Muscle of leg (tissue), 11 donors: ENCODE results near the gene MAN1A1. TPM values are rescaled to one million over a fixed set of nuclear protein-coding genes. Genes with fewer than 3 reads are reported as not detected.
"Not testable (repeated sequence)": the region's sequence is repeated elsewhere in the genome, so short reads cannot be mapped to it uniquely, and the experiment has no call there.

Experiments
- DNase-seq: peaks from one replicate; pipeline ENCODE4 v3.0.0; 2013
- H3K27ac ChIP-seq: one replicate; pipeline ENCODE4 v1.5.1; 2013; ENCODE audit warnings: mild to moderate bottlenecking, low read length, control low read depth
- H3K27me3 ChIP-seq: one replicate; pipeline ENCODE4 v1.6.1; 2013; ENCODE audit warnings: low read length; ENCODE audit not compliant: control insufficient read depth, insufficient read depth
- H3K36me3 ChIP-seq: one replicate; pipeline ENCODE4 v1.6.1; 2013; ENCODE audit warnings: low read length; ENCODE audit not compliant: control insufficient read depth, insufficient read depth
- H3K4me1 ChIP-seq: one replicate; pipeline ENCODE4 v1.6.1; 2013; ENCODE audit warnings: low read length; ENCODE audit not compliant: control insufficient read depth, insufficient read depth
- H3K4me3 ChIP-seq: one replicate; pipeline ENCODE4 v1.5.1; 2013; ENCODE audit warnings: low read length, control low read depth
- H3K9me3 ChIP-seq: replicated peaks from 2 replicates; pipeline ENCODE4 v1.6.1; 2013; ENCODE audit warnings: low read depth, low read length; ENCODE audit not compliant: control insufficient read depth
- WGBS: methylation state at CpG from one replicate; pipeline ENCODE4 v1.1.5; 2013; ENCODE audit warnings: missing lambda C conversion rate; ENCODE audit not compliant: insufficient coverage; 5-methylcytosine and 5-hydroxymethylcytosine counted together
- polyA plus RNA-seq, 8 donors: library from polyadenylated mRNA; unstranded; fragments of 120-200 nt; gene quantifications; one replicate each; pipeline versions ENCODE4 v1.2.1 to v1.2.3, GENCODE V29; 2013; ENCODE audit warnings: inconsistent platforms in 1 of 8, low replicate concordance in 1 of 8; ENCODE audit not compliant: insufficient read length in 8 of 8, insufficient read depth in 1 of 8
- total RNA-seq: library from RNA; stranded (reverse); fragments of 120-200 nt; gene quantifications from one replicate; pipeline ENCODE4 v1.2.4, GENCODE V29; 2013

The MAN1A1 gene
- total and polyA plus RNA-seq, 9 donors, result 21.8 to 48.2 (median 33.0) TPM

DNA sequence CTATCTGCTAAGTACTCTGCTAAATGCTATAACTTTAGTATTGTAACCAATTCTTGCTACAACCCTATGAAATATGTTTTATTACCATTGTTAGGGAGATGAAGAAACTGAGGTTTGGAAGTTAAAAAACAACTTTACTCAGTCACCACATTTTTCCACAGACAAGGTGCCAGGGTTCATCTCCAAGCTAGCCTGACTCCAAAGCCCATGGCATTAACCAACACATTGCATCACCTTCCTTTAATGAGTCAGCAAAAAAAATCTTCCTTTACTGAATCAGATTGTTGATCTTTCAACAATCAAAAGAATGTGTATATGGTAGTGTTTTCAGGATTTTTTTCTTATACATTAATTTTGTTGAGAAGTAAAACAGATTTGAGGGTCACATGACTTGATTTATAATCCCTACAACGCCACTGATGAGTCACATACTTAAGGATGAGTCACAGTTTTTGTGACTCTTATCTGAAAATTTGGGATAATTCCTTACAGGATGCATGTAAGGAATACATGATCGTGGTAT is 41.5 kb downstream of the MAN1A1 start:
- H3K9me3 ChIP-seq, result no peaks in the 10 kb centered on the region
- H3K4me3 ChIP-seq, result no peak overlapping the region
- no peak for DNase-seq
- no peak overlapping the region for H3K27ac ChIP-seq
- no peaks in the 10 kb centered on the region for H3K27me3 ChIP-seq
- H3K4me1 ChIP-seq, result peaks cover 1% of the 10 kb centered on the region
- peaks cover 4% of the 10 kb centered on the region for H3K36me3 ChIP-seq
- no CpG with 5 or more reads among the region's 2 CpGs for WGBS

DNA sequence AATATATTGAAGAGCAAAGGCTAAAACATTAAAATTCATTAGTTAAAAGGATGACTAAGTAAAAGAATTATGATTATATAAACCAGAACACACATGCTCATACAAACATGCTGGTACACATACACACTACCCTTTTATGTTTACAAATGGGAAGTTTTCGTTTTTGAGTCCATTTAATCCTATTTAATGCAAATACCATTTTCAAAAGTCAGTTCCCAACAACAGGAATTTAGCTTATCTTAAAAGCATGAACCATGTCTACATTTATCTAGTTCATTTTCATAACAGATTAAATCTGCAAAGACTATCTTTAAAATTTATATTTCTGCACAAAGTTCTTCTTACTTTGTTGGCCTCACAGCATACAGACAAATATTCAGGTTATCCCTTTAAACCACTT is 42.5 kb downstream of the MAN1A1 start:
- H3K36me3 ChIP-seq, result peaks cover 4% of the 10 kb centered on the region
- H3K4me3 ChIP-seq, result no peak overlapping the region
- H3K27me3 ChIP-seq, result no peaks in the 10 kb centered on the region
- no peaks in the 10 kb centered on the region for H3K9me3 ChIP-seq
- H3K27ac ChIP-seq, result no peak overlapping the region
- no peak for DNase-seq
- no CpG with 5 or more reads among the region's 1 CpG for WGBS
- no peaks in the 10 kb centered on the region for H3K4me1 ChIP-seq

DNA sequence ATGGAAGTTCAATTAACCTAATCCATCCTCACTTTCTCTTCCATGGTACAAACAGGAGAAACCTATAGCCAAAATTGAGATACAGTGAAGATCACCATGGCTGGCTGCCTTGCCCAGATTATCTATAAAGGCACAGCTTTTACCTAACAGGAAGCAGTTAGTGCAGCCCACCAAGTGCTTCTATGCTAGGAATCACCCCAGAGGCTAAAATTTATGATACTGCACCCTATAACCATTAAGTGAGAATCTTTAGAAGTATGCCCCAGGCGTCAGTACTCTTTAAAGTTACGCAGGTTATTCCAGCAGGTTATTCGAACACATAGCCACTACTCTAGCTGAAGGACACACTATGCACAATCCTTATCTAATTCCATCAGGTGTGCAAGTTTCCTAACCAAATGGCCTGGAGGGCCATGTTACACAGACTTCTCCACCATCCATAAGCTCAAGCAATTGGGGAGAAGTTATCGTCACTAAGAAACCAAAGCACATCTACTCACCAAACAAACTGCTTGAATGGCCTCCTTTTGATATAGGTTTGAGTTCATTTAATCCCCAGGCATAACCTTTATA is 43.1 kb downstream of the MAN1A1 start:
- H3K9me3 ChIP-seq, result no peaks in the 10 kb centered on the region
- 75% methylated on average over 3 of the region's 4 CpGs for WGBS

DNA sequence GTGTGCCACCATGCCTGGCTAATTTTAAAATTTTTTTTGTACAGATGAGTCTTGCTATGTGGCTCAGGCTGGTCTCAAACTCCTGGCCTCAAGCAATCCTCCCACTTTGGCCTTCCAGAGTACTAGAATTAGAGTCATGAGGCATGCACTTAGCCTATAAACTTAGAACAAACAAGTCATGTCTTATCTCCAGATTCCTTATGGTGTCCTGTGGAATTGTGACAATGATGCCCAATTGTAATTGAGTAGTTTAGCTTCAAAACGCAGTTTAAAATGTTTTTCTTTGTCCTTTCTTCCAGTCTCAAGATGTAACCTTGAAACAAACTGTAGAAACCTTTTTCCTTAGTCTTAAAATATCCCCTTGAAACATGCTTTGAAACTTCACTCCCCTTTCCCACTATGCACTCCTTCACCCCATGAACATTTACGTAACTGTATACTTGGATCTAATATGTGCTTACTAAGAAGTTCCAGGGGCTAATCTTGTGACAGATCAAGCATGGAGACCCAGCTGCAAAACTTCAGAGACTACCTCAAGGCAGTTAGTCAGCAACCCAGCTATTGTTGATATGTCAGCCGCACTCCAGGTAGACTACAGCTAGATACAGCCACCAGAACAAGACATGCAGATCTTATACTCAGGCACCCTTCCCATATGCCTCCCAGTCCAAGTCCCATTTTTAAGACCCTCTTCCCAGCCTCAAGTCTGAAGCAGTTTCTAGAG is 46.2 kb downstream of the MAN1A1 start:
- no peak for DNase-seq
- 100% methylated on average over 1 of the region's 3 CpGs for WGBS

More for the DNA sequence above, 43.1 kb downstream of the MAN1A1 start:
- no peak overlapping the region for H3K27ac ChIP-seq
- no peaks in the 10 kb centered on the region for H3K27me3 ChIP-seq
- H3K36me3 ChIP-seq, result peaks cover 4% of the 10 kb centered on the region
- DNase-seq, result no peak
- H3K4me3 ChIP-seq, result no peak overlapping the region
- H3K4me1 ChIP-seq, result no peaks in the 10 kb centered on the region

DNA sequence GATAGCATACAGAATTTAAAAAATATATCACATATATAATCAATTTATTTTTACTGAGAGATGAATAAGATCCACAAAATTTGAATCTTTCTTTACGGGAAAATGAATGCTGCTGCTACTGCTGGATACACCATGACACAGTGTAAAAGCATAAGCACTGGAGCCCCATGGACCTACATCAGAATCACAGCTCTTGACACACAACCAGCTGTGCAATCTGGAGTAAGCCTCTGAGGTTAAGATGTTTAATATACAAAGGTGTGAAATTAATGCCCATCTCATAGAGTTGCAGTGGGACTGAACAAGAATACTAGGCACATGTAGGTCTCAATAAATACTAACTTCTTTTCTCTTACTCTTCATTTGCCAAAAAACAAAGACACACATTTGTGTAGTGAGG is 48.1 kb downstream of the MAN1A1 start:
- no peaks in the 10 kb centered on the region for H3K9me3 ChIP-seq
- H3K27ac ChIP-seq, result no peak overlapping the region
- H3K4me3 ChIP-seq, result no peak overlapping the region
- no peaks in the 10 kb centered on the region for H3K4me1 ChIP-seq
- no peaks in the 10 kb centered on the region for H3K27me3 ChIP-seq
- no peak for DNase-seq
- peaks cover 2% of the 10 kb centered on the region for H3K36me3 ChIP-seq
- no CpG with 5 or more reads among the region's 1 CpG for WGBS

More for the DNA sequence above, 46.2 kb downstream of the MAN1A1 start:
- no peaks in the 10 kb centered on the region for H3K4me1 ChIP-seq
- H3K27me3 ChIP-seq, result no peaks in the 10 kb centered on the region
- no peak overlapping the region for H3K27ac ChIP-seq
- no peaks in the 10 kb centered on the region for H3K9me3 ChIP-seq
- H3K4me3 ChIP-seq, result no peak overlapping the region
- H3K36me3 ChIP-seq, result peaks cover 4% of the 10 kb centered on the region

DNA sequence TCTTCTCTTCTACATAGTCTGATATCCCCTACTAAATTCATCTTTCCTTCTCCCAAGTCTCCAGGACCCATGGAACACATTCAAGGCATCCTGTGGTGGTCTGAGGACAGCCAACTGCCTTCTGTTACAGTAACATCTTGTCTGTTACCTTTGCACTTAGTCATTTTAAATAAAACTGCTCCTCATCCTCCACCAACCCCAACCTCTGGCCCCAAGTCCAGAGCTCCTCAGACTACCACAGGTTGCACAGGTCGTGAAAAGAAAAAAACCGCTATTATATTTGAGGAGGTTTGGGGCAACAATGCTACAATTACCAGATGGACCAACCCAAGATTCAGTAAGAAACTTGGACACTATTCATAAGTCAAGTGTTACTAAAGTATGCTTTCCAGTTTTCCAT is 49.9 kb downstream of the MAN1A1 start:
- DNase-seq, result no peak
- no peak overlapping the region for H3K27ac ChIP-seq
- no peak overlapping the region for H3K4me3 ChIP-seq
- H3K36me3 ChIP-seq, result no peaks in the 10 kb centered on the region
- WGBS, result no CpG with 5 or more reads among the region's 2 CpGs
- H3K9me3 ChIP-seq, result no peaks in the 10 kb centered on the region
- no peaks in the 10 kb centered on the region for H3K27me3 ChIP-seq
- H3K4me1 ChIP-seq, result no peaks in the 10 kb centered on the region

DNA sequence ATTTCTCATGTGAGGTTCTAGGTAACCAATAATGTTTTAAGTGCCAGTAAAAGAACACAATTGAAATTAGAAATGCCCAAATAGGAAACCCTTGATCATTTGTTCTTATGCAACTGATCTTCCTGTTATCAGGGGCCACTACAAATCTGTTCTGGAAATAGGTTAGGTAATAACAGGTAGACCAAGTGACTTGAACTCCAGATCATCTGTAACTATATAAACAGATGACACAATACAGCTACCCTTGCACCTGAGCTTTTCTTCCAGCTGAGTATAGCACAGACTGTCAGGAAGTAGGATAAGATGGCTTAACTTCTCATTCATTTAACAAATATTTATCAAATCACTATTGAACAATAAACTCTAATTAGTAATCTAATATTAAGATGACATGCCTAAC is 52.5 kb downstream of the MAN1A1 start:
- H3K4me1 ChIP-seq, result no peaks in the 10 kb centered on the region
- H3K4me3 ChIP-seq, result no peak overlapping the region
- no peaks in the 10 kb centered on the region for H3K9me3 ChIP-seq
- no peaks in the 10 kb centered on the region for H3K36me3 ChIP-seq
- DNase-seq, result no peak
- H3K27me3 ChIP-seq, result no peaks in the 10 kb centered on the region
- no peak overlapping the region for H3K27ac ChIP-seq

DNA sequence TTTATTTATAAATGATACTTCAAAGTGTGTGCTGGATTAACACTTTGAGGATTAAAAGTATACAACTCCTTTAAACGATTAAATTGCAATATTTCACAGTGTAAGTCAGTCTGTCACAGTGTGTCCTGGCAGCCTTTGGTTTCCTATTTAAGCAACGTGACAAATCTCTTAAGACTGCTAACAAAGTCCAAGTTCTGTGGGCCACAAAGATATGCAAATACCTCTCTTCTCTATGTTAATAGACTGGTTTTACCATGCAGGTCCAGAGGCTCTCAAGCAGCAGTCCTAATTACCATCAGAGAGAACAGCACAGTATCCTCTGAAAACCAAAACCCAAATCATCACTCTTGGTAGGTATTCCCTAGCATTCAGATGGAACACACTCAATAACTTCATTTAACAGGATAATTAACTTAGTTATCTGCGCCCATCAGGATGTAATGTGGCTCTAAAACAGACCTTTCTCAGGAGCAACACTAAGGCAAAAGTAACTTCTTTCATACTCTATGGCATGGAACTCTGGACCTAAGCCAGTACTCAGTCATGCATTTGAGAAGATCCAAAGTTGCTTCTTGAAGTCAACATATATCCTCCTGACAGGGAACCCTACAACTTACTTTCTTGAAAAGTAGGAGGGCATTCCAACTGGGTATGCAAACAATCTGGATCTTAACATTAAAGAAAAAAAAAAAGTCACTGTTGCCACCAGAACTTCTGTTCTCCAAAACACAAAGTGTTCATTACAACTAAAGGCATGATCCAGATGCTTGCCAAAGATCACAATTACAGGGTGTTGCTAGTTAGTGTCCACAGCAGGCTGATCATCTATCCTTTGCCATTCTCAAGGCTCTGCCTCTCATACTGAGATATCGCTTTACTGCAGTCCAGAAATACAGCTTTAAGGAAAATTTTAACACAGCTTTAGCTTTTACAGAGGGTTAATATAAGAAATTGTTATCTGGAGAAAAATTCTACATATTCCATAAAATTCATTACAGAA is 53.2 kb downstream of the MAN1A1 start:
- no peaks in the 10 kb centered on the region for H3K9me3 ChIP-seq
- 100% methylated on average over 1 of the region's 4 CpGs for WGBS
- no peak overlapping the region for H3K27ac ChIP-seq
- no peaks in the 10 kb centered on the region for H3K36me3 ChIP-seq
- no peak for DNase-seq
- no peaks in the 10 kb centered on the region for H3K27me3 ChIP-seq
- no peak overlapping the region for H3K4me3 ChIP-seq
- no peaks in the 10 kb centered on the region for H3K4me1 ChIP-seq

DNA sequence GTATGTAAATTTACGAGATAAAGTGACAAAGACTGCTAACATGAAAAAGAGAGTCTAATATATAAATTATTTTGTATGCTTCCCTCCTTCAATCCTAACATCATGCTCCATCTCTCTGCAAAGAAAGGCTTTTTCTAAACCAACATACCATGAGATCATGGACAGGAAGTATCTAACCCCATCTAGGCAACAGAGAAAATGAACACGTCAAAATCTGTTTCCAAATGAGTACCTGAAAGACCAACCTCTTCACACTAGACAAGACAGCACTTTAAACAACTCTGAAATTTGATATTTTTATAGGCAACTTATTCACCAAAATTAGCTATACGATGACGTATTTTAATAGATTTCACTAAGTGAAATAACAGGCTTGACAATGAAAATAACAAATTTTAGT is 54.6 kb downstream of the MAN1A1 start:
- WGBS, result no CpG with 5 or more reads among the region's 4 CpGs
- DNase-seq, result no peak
- H3K9me3 ChIP-seq, result no peaks in the 10 kb centered on the region

DNA sequence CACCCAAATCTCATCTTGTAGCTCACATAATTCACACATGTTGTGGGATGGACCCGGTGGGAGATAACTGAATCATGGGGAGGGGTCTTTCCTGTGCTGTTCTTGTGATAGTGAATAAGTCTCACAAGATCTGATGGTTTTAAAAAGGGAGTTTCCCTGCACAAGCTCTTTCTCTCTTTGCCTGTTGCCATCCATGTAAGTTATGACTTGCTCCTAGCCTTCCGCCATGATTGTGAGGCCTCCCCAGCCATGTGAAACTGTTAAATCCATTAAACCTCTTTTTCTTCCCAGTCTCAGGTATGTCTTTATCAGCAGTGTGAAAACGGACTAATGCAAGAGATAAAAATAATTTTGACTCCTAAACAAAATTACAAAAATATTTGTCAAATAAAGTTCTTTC is 58.5 kb downstream of the MAN1A1 start:
- H3K9me3 ChIP-seq, H3K27ac ChIP-seq, DNase-seq, H3K27me3 ChIP-seq, H3K4me1 ChIP-seq, H3K36me3 ChIP-seq, H3K4me3 ChIP-seq: not testable (repeated sequence)
- WGBS, result no CpG with 5 or more reads among the region's 3 CpGs

More for the DNA sequence above, 54.6 kb downstream of the MAN1A1 start:
- Histone ChIP-seq H3K4me3 (no peak overlapping the region), H3K36me3 (no peaks in the 10 kb centered on the region), H3K27ac (no peak overlapping the region), H3K4me1 (no peaks in the 10 kb centered on the region), H3K27me3 (no peaks in the 10 kb centered on the region)
